Islet precursor cell (in vitro differentiated cells): ENCODE results near the gene PDZD8.
"Not testable (repeated sequence)": the region's sequence is repeated elsewhere in the genome, so short reads cannot be mapped to it uniquely, and the experiment has no call there.

Experiments used
- DNase-seq: peaks from one replicate; pipeline ENCODE4 v3.0.0-alpha.2; 2018

PDZD8 gene

DNA sequence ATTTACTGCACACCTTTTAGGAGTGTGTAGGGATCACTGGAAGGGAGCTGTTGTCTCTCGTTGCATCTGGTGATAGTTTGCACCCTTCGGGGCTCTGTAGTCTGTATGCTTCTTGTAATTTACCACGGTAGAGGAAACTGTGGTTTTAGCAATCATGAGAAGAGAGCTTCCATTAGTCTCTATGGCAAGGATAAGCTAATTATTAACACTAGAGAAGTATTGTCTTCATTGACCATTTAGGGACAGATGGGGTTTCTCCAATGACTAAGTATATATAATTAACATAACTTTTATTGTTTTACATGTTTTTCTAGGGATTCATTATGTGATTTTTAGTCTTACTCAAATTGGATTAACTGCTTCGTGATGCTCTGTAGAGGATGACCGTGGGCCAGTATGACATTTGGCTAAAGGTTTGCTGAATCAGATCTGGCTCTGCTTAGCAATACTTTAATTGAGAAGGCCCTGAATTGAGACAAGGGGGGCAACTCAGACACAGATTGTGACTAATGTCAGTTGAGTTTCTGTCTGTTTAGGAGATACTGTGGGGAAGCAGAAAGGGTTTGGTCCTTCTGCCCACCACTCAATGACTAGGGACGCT is 125.6 kb downstream of the PDZD8 start:
- DNase-seq = no peak

DNA sequence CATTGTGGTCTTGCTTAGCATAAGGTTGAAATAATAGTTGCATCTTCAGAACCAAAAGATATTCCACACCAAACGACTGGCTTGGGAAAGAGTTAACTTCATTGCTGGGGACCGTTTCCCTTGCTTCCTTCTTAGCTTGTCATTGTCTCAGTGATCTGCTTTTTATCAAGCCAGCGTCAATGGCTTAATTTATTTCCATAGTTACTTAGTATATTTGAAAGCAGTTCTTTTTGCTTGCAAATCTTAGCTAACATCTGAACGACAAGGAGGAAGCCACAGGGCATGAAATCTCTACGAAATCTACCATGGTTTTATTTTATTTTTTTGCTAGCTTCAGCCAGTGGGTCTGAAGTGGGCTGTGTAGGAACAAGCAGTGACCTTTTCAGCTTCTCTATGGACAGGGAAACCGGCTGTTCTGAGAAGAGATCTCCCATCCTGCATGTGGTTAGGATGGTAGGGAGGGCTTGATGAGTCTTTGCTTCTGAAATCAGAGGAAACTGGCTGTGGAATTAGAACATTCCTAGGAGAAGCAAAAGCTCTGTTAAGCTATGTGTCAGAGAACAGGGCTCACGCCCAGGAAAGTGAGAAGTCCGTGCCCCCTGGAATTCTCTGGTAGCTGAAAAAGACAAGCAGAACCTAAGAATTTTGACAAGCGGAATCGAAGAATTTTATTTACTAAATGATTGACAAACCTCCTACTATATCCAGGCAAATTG is 126.3 kb downstream of the PDZD8 start:
- DNase-seq = no peak

DNA sequence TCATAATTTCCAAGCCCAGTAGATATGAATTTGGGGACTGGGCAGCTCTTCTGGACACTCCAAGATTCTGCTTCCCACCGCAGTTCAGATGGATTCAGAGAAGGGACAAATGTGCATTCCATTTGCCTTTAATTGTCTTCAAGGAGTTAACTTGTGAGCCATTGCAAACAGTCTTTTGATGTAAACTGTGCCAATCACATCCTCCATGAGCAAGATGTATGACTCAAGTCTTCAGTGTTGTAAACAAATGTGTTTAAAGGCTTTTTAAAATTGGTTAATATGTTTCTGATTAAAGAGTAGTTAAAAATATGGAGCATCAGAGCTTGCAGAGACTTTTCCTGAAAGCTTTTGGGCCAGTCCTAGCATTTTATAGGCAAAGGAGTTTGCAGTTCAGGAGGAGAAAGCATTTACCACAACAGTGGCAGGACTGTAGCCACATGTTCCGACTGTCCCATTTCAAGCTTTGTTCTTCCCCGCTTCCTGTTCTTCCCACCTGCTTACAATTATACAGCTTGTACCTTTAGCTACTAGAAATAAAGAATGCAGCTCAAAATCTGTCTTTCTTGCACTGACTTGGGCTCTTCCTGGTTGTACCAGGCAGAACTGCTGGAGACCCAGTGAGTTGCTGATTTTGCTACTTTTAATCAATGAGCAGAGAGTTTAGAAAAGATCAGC is 128.1 kb downstream of the PDZD8 start:
- no peak for DNase-seq

DNA sequence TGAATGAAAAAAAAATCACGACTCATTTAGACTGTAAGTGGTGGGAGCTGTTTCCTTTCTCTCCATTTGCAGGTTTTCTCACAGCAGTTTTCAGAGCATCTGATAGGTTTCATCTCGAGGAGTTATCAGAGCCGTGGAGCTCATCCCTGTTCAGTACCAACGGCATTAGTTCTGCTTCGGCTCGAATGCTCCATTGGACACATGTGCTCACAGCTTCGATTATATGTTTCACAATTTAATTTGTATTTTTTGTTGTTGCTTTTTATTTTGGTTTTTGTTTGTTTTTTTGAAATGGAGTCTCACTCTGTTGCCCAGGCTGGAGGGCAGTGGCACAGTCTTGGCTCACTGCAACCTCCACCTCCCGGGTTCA is 132.8 kb downstream of the PDZD8 start:
- DNase-seq = no peak

DNA sequence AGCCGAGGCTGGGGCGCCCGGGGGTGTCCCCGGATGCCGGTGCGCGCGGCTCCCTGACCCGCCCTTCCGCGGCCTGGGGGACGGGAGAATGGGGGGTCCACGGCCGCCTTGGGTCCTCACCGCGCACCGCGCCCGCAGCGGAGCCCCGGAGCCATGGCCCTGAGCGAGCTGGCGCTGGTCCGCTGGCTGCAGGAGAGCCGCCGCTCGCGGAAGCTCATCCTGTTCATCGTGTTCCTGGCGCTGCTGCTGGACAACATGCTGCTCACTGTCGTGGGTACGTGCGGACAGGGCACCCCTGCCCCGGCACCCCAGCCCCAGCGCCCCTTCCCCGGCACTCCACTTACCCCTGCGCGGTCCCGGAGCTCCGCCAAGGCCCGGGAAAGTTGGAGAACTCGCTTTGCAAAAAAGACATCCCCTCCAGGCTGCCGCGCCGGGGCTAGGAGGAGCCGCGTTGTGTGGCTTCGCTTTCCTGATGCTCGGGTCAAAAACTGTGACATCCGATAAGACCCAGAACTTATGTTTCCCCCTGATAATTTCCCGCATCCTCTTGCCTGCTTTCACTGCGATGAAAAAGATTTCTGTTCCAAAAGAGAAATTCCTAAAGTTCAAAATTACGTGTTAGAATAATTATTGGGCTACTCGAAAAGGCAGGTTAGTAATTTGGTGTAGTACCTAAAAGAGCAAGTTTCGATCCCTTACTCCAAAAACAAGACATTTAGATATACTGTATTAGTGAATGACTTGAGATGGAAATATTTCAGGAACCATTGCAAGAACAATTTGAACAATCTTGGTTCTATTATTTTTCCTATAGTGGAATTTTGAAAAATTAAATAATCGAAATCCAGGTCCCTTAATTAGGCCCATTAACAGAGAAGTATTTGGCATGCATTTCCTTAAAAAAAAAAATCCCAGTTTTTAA is 133.4 kb downstream of the PDZD8 start:
- peak; percentile 69 for DNase-seq

DNA sequence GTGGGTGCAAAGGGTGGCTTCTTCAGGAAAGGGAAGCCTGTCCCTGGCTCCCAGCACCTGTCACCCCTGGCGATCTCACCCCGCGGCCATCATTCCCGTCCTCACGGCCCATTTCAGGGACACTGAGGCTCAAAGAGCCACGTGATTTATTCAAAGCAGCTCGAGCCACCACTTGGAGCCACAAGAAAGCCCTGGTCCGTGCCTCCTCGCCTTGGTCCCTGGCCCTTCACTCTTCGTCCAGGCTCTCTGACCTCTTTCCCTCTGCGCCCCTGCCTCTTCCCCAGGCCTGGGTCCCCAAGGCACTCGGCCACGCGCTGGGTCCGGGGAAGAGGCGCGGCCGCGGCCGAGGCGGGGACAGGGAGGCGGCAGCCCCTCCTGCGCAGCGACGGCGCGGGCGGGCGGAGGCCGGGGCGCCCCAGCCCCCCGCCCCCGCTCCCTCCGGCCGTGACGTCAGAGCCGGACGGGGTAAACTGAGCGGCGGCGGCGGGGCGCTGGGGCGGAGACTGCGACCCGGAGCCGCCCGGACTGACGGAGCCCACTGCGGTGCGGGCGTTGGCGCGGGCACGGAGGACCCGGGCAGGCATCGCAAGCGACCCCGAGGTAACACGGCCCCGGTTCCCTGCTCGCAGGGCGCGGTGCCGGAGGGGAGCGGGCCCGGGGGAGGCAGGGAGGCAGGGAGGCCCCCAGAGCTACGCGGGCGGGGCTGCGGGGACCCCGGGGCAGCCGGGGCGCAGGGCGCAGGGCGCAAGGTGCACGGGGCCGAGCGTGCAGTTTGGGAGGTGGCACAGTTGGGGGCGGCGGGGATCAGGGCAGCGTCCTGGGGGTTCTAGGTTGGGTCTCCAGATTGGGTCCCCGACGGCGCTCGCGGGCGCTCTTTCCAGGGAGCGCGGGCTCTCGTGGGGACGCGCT is 134.4 kb downstream of the PDZD8 start, which contains the start of gene SLC18A2:
Gene SLC18A2, plus strand, starts transcription at position 494 of the 909 bp plus-strand sequence. CDS start 580 bp downstream, outside the sequence.
- DNase-seq = no peak

DNA sequence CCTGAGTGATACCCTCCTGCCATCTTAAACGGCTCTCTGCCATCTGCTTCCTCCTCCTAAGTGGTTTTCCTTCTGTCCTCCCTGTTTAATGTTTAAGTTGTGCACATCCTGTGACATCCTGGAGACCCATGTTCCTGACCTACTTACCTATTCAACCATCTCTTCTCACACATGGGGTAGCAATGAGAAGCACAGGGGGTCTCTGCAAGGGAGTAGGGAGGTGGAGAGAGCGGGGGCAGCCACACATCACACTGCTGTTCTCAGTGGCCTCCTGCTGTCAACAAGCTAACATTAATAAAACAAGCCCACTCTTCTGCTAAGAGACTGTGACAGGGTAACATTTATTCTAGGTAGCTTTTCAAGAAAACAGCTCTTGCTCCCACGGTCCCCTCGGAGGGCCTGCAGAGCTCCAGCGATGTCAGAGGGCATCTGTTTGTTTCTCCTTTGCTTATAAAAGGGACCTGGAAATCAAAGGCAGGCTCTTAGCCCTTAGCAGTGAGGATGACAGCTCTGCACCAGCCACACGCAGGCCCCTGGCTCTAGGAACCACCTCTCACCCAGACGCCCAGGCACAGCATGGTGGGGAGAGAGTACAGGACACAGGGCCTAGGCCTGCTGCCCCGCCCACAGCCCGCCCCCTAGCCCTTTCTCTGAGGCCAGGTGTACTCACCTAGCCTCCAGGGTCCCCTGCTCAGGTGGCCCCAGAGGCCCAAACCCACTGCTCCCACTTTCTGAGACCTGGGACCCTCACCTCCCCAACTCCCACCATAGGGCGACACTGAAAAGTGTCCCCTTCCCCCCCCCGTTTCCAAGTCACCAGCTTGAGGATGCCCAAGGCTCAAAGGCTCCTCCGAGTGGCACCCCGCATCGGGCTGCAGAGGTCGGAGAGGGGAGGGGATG is 135.3 kb downstream of the PDZD8 start:
- no peak for DNase-seq

DNA sequence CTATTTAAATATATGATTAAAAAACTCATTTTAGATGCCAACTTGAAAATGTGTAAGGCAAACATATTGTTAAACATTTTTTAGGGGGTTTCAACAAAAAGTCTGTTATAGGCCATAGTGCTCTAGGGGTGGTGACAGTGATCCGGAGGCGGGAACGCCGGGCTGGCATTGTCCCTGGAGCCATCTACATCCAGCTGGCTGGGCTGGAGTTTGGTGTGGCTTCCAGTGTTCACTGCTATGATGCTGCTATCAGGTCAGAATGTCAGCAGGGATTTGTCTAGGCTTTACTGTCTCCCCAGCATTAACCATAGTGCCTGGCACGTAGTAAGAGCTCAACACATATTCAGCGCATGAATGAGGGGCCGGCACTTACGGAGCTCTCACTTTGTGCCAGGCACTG is 136.2 kb downstream of the PDZD8 start:
- DNase-seq = no peak

DNA sequence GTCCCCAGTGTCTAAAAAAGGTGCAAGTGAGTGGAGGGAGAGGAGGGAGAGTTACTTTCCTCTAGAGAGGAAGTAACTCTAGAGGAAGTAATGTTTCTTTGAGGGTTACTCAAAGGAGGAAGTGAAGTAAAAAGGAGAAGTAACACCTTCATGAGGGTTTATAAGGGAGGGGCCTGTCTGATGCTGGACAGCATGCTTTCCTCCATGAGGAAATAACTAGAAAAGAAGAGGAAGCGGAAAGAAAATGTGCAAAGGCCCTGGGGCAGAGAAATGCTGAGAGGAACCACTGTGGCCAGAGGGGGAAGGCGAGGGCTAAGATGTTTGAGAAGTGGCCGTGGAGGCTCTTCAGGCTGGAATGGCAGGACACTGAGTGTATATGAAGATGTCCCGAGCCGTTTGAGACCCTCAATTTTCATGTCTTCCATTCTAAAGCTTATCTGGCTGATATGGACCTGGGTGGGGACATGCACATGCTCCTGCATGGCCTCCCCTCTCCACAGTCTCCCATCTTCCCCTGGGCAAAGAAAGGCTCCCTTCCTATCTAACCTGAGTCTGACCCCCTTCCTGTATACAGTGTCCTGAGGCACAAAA is 137.7 kb downstream of the PDZD8 start:
- DNase-seq = no peak

DNA sequence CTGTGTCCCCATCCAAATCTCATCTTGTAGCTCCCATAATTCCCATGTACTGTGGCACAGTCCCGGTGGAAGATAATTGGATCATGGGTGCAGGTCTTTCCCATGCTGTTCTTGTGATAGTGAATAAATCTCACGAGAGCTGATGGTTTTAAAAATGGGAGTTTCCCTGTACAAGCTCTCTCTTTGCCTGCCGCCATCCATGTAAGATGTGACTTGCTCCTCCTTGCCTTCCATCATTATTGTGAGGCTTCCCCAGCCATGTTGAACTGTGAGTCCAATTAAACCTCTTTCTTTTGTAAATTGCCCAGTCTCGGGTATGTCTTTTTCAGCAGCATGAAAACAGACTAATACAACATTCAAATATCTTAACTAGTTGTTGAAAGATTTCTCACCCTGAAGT is 145.1 kb downstream of the PDZD8 start:
- DNase-seq = not testable (repeated sequence)

DNA sequence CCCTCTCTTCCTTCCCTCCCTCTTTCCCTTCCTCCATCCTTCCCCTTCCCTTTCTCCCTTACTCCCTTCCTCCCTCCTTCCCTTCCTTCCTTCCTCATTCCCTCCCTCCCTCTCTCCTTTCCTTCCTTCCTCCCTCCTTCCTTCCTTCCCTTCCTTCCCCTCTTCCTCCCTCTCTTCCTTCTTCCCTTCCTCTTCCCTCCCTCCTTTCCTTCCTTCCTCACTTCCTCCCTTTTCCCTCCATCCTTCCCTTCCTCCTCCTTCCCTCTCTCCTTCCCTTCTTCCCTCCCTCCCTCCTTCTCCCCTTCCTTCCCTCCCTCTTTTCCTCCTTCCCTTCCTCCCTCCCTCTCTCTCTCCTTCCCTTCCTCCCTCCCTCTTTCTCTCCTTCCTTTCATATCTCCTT is 147.0 kb downstream of the PDZD8 start:
- DNase-seq = no peak
